H9 (cell line): ENCODE data around the gene TTC27. TPM values are rescaled to one million over a fixed set of nuclear protein-coding genes. Genes with fewer than 3 reads are reported as not detected.

Experiments
- DNase-seq: peaks from one replicate; pipeline ENCODE4 v3.0.0-alpha.2; 2017
- H2AFZ ChIP-seq: one replicate; pipeline ENCODE4 v1.6.1; 2013; ENCODE audit warnings: mild to moderate bottlenecking, low read length, control low read depth, moderate library complexity
- H2AK5ac ChIP-seq: 2 replicates; pipeline ENCODE4 v1.6.1; 2013; ENCODE audit warnings: low read length, control low read depth, mixed read lengths; ENCODE audit not compliant: insufficient read length
- H2BK120ac ChIP-seq: one replicate; pipeline ENCODE4 v1.6.1; 2013; ENCODE audit warnings: low read depth, mild to moderate bottlenecking, low read length, control low read depth, inconsistent platforms; ENCODE audit not compliant: poor library complexity, severe bottlenecking
- H2BK12ac ChIP-seq: 2 replicates; pipeline ENCODE4 v1.6.1; 2013; ENCODE audit warnings: low read length, control low read depth, mixed read lengths, low read depth; ENCODE audit not compliant: insufficient read length
- H2BK15ac ChIP-seq: 2 replicates; pipeline ENCODE4 v1.6.1; 2013; ENCODE audit warnings: low read depth, low read length, control low read depth
- H2BK20ac ChIP-seq: one replicate; pipeline ENCODE4 v1.6.1; 2013; ENCODE audit warnings: low read depth, mild to moderate bottlenecking, low read length, control low read depth, inconsistent platforms; ENCODE audit not compliant: poor library complexity, severe bottlenecking
- H2BK5ac ChIP-seq: 2 replicates; pipeline ENCODE4 v1.6.1; 2013; ENCODE audit warnings: low read length, control low read depth, mixed read lengths; ENCODE audit not compliant: insufficient read length
- H3K14ac ChIP-seq: 2 replicates; pipeline ENCODE4 v1.6.1; 2013; ENCODE audit warnings: low read length, control low read depth; ENCODE audit not compliant: insufficient read depth
- H3K18ac ChIP-seq: 2 replicates; pipeline ENCODE4 v1.6.1; 2013; ENCODE audit warnings: low read depth, mild to moderate bottlenecking, mixed read lengths, low read length, control low read depth; ENCODE audit not compliant: insufficient read length
- H3K23ac ChIP-seq: 2 replicates; pipeline ENCODE4 v1.6.1; 2013; ENCODE audit warnings: low read length, control low read depth, mixed read lengths, low read depth; ENCODE audit not compliant: insufficient read length
- H3K23me2 ChIP-seq: 2 replicates; pipeline ENCODE4 v1.6.1; 2013; ENCODE audit warnings: low read depth, mild to moderate bottlenecking, mixed read lengths, low read length, control low read depth; ENCODE audit not compliant: insufficient read length, poor library complexity, severe bottlenecking
- H3K27ac ChIP-seq: 2 replicates; pipeline ENCODE4 v1.5.1; 2013; ENCODE audit warnings: low read length, control low read depth, mixed read lengths, low read depth; ENCODE audit not compliant: insufficient read length
- H3K27me3 ChIP-seq: 2 replicates; pipeline ENCODE4 v1.6.1; 2013; ENCODE audit warnings: low read length, control low read depth, inconsistent platforms; ENCODE audit not compliant: insufficient read depth
- H3K4ac ChIP-seq: 2 replicates; pipeline ENCODE4 v1.6.1; 2013; ENCODE audit warnings: low read depth, mild to moderate bottlenecking, control low read depth, inconsistent platforms, low read length, moderate library complexity
- H3K4me1 ChIP-seq: 2 replicates; pipeline ENCODE4 v1.6.1; 2013; ENCODE audit warnings: low read length, control low read depth, inconsistent platforms; ENCODE audit not compliant: insufficient read depth
- H3K4me2 ChIP-seq: 2 replicates; pipeline ENCODE4 v1.6.1; 2013; ENCODE audit warnings: low read length, control low read depth, mixed read lengths; ENCODE audit not compliant: insufficient read length, insufficient read depth
- H3K56ac ChIP-seq: 2 replicates; pipeline ENCODE4 v1.6.1; 2013; ENCODE audit warnings: low read depth, mild to moderate bottlenecking, mixed read lengths, low read length, control low read depth; ENCODE audit not compliant: insufficient read length
- H3K79me1 ChIP-seq: 2 replicates; pipeline ENCODE4 v1.6.1; 2013; ENCODE audit warnings: low read depth, mild to moderate bottlenecking, moderate library complexity, low read length, control low read depth, inconsistent platforms; ENCODE audit not compliant: insufficient read depth, poor library complexity, severe bottlenecking
- H3K79me2 ChIP-seq: 2 replicates; pipeline ENCODE4 v1.6.1; 2013; ENCODE audit warnings: low read length, control low read depth, inconsistent platforms; ENCODE audit not compliant: insufficient read depth
- H3K9ac ChIP-seq: 2 replicates; pipeline ENCODE4 v1.6.1; 2013; ENCODE audit warnings: low read length, control low read depth, mixed read lengths; ENCODE audit not compliant: insufficient read length; ENCODE audit errors: extremely low read depth
- H3K9me3 ChIP-seq: one replicate; pipeline ENCODE4 v1.6.1; 2013; ENCODE audit warnings: low read depth, low read length, inconsistent platforms; ENCODE audit not compliant: control insufficient read depth
- H3T11ph ChIP-seq: one replicate; pipeline ENCODE4 v1.6.1; 2013; ENCODE audit warnings: mild to moderate bottlenecking, low read length, control low read depth, inconsistent platforms
- H4K20me1 ChIP-seq: one replicate; pipeline ENCODE4 v1.6.1; 2013; ENCODE audit not compliant: control insufficient read depth, insufficient read length, insufficient read depth
- H4K5ac ChIP-seq: 2 replicates; pipeline ENCODE4 v1.6.1; 2013; ENCODE audit warnings: low read depth, mild to moderate bottlenecking, mixed read lengths, low read length, control low read depth; ENCODE audit not compliant: insufficient read length
- H4K8ac ChIP-seq: replicated peaks from 2 replicates; pipeline ENCODE4 v1.6.1; 2013; ENCODE audit warnings: low read length, control low read depth, mixed read lengths, low read depth; ENCODE audit not compliant: insufficient read length
- H4K91ac ChIP-seq: 2 replicates; pipeline ENCODE4 v1.6.1; 2013; ENCODE audit warnings: low read depth, mild to moderate bottlenecking, moderate library complexity, mixed read lengths, low read length, control low read depth; ENCODE audit not compliant: insufficient read length
- H3K27ac Mint-ChIP-seq, 3 experiments: 2 replicates in 2 of 3; 3 replicates in 1 of 3; pipeline ENCODE4 v1.8.0; 2020 to 2021; ENCODE audit warnings: mixed read lengths in 3 of 3, mild to moderate bottlenecking in 1 of 3, moderate library complexity in 1 of 3
- H3K27me3 Mint-ChIP-seq: 2 replicates; pipeline ENCODE4 v1.8.0; 2021; ENCODE audit warnings: low read depth, mild to moderate bottlenecking, moderate library complexity, mixed read lengths
- H3K36me3 Mint-ChIP-seq, 3 experiments: 2 replicates in 2 of 3; 3 replicates in 1 of 3; pipeline ENCODE4 v1.8.0; 2020 to 2021; ENCODE audit warnings: low read depth in 3 of 3, mixed read lengths in 3 of 3; ENCODE audit not compliant: insufficient read depth in 1 of 3
- H3K4me1 Mint-ChIP-seq, 2 experiments: 2 replicates each; pipeline ENCODE4 v1.8.0; 2020; ENCODE audit warnings: mixed read lengths in 2 of 2
- H3K4me3 Mint-ChIP-seq, 2 experiments: 2 replicates in 1 of 2; 3 replicates in 1 of 2; pipeline ENCODE4 v1.8.0; 2020 to 2021; ENCODE audit warnings: mild to moderate bottlenecking in 2 of 2, mixed read lengths in 2 of 2, moderate library complexity in 1 of 2
- H3K9me3 Mint-ChIP-seq, 2 experiments: 2 replicates in 1 of 2; 3 replicates in 1 of 2; pipeline ENCODE4 v1.8.0; 2020; ENCODE audit warnings: mild to moderate bottlenecking in 2 of 2, mixed read lengths in 2 of 2, moderate library complexity in 1 of 2
- WGBS: extraction: QIAGEN DNeasy Blood & Tissue Kit; methylation state at CpG from one replicate; pipeline ENCODE4 v1.1.7; 2013; ENCODE audit warnings: missing lambda C conversion rate, low lambda C conversion rate, mixed read lengths; ENCODE audit not compliant: insufficient read length; ENCODE audit errors: extremely low coverage; 5-methylcytosine and 5-hydroxymethylcytosine counted together
- total RNA-seq: library from RNA; stranded (reverse); gene quantifications from 2 replicates; pipeline ENCODE4 v1.2.1, GENCODE V29; 2021
- TF ChIP-seq, protein P1 (sequence below): fragments of 200-600 bp; sonication (generic); conservative IDR thresholded peaks from 3 replicates; pipeline ENCODE4 v1.8.0; 2021; ENCODE audit warnings: antibody characterized with exemption, mild to moderate bottlenecking

The TTC27 gene
- total RNA-seq, 1 experiment from 2014 or later, result 26.0 TPM

DNA sequence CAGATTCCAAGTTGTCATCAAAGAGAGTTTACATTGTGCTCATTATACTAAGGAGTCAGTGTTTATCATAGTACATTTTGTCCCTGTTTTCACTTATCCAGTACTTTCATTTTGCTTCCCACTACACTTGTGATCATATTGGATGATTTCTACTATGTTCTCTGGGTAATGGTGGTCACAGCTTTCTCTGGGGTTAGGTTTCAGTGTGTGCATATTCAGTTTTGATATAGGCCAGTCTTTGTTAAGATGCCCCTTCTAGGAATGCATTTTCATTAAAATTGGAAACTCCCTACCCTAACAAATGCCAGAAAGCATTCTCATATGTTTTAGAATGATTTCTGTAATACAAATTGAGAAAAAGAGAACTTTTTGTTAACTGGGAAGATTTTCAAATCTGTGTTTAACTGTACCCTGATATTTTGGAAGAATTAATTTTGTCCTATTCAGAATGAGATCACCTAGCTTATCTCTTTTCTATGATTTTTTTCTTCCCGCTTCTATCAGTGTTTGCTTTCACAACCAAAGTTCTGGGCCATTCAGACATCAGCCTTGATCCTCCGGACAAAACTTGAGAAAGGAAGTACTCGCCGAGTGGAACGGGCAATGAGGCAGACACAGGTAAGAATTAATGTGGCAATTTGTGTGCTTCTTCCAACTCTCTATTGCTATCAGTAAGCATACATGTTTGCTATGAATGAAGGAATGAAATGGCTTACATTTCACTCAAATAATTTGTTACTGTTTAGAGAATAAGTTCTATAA, 74.6 kb downstream of the TTC27 start:
- Histone ChIP-seq H3K23me2 (no peaks in the 10 kb centered on the region), H3K9me3 (no peaks in the 10 kb centered on the region), H3K27ac (no peak overlapping the region), H2BK120ac (no peak overlapping the region), H2AK5ac (no peak overlapping the region), H3K79me2 (no peaks in the 10 kb centered on the region), H2BK15ac (no peak overlapping the region), H3K27me3 (no peaks in the 10 kb centered on the region), H4K8ac (no peak overlapping the region), H3K23ac (no peak overlapping the region), H3K4ac (no peak overlapping the region), H3T11ph (no peak overlapping the region), H3K79me1 (no peaks in the 10 kb centered on the region), H3K18ac (no peak overlapping the region), H2BK5ac (no peak overlapping the region), H4K91ac (no peak overlapping the region), H4K20me1 (no peaks in the 10 kb centered on the region), H3K14ac (no peak overlapping the region), H3K9ac (no peak overlapping the region), H2AFZ (no peak overlapping the region), H2BK20ac (no peak overlapping the region), H3K4me1 (peaks cover 5% of the 10 kb centered on the region), H4K5ac (no peak overlapping the region), H3K4me2 (no peak overlapping the region), H2BK12ac (no peak overlapping the region), H3K56ac (no peak overlapping the region)
- Mint-ChIP-seq H3K27ac (no peak overlapping the region), H3K4me1 (peaks cover 13 to 20% of the 10 kb centered on the region in 2 experiments), H3K9me3 (no peaks in the 10 kb centered on the region), H3K27me3 (no peaks in the 10 kb centered on the region), H3K4me3 (no peak overlapping the region), H3K36me3 (peaks cover 0 to 7% (median 0%) of the 10 kb centered on the region in 3 experiments; a peak in 2 of 7 replicates)
- WGBS, result no CpG with 5 or more reads among the region's 5 CpGs
- no peak for DNase-seq
- TF ChIP-seq, protein P1, sequence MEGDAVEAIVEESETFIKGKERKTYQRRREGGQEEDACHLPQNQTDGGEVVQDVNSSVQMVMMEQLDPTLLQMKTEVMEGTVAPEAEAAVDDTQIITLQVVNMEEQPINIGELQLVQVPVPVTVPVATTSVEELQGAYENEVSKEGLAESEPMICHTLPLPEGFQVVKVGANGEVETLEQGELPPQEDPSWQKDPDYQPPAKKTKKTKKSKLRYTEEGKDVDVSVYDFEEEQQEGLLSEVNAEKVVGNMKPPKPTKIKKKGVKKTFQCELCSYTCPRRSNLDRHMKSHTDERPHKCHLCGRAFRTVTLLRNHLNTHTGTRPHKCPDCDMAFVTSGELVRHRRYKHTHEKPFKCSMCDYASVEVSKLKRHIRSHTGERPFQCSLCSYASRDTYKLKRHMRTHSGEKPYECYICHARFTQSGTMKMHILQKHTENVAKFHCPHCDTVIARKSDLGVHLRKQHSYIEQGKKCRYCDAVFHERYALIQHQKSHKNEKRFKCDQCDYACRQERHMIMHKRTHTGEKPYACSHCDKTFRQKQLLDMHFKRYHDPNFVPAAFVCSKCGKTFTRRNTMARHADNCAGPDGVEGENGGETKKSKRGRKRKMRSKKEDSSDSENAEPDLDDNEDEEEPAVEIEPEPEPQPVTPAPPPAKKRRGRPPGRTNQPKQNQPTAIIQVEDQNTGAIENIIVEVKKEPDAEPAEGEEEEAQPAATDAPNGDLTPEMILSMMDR, result no peak
